Measurements from ENCODE around the gene LIN37. TPM values are rescaled to one million over a fixed set of nuclear protein-coding genes. Genes with fewer than 3 reads are reported as not detected.

LIN37 gene
- total RNA-seq, 1 experiment from 2014 or later = 10.1 TPM

- Histone ChIP-seq H3K4me2 (ENCODE audit: low read length) (no peak overlapping the region), H2AFZ (ENCODE audit: low read depth, low read length, poor library complexity, severe bottlenecking) (no peak overlapping the region), H3K9ac (ENCODE audit: low read length) (no peak overlapping the region), H3K36me3 (ENCODE audit: control insufficient read depth in 1 of 2, insufficient read depth in 2 of 2, low read length in 2 of 2) (peaks cover 0 to 8% of the 10 kb centered on the region in 2 experiments; a peak in 2 of 4 replicates), H3K27ac (ENCODE audit: low read depth, low read length) (no peak overlapping the region), H3K27me3 (ENCODE audit: insufficient read depth, low read length) (no peaks in the 10 kb centered on the region), H4K20me1 (ENCODE audit: insufficient read depth) (no peaks in the 10 kb centered on the region), H3K9me2 (ENCODE audit: insufficient read depth) (no peaks in the 10 kb centered on the region), H3K79me2 (ENCODE audit: insufficient read depth, low read length) (peaks cover 17% of the 10 kb centered on the region), H3K9me3 (ENCODE audit: control insufficient read depth in 1 of 2, insufficient read depth in 1 of 2, low read depth in 1 of 2, low read length in 2 of 2) (no peaks in the 10 kb centered on the region), H3K4me3 (replicated peaks in 1 of 2; ENCODE audit: low read depth in 1 of 2, low read length in 2 of 2) (no peak overlapping the region), H3K4me1 (ENCODE audit: control insufficient read depth in 1 of 2, insufficient read depth in 2 of 2, low read length in 2 of 2) (peaks cover 14 to 21% of the 10 kb centered on the region in 2 experiments)
- intact Hi-C loops (cut with micrococcal nuclease) = no loop called here
- TF ChIP-seq EZH2phosphoT487 (IDR thresholded peaks at IDR 0.05; ENCODE audit: borderline replicate concordance) = no peak
- TF ChIP-seq EZH2 (IDR thresholded peaks at IDR 0.05) = no peak
- no TSS peak for BruUV-seq (replicated peaks)
- ChIA-PET POLR2A (interaction anchor here (0.9 to 2.3 kb wide), 2 partner anchors 7 to 10 kb away, joined by 4 to 20 read pairs; partner anchors contain the start of genes LIN37, PSENEN and U2AF1L4), CTCF (no interaction called here), RAD21 (ENCODE audit: low non-redundant PET in 1 of 2, low total read pairs in 2 of 2, uncharacterized antibody in 2 of 2, unreplicated experiment in 2 of 2) (no interaction called here)
- ATAC-seq (no peak), DNase-seq (ENCODE audit: low read depth, low spot score) (no peak)
Measured at GRCh38 chr19:35755550-35756376, 7.4 kb downstream of the LIN37 start.

GRCh38 chr19:35756377-35757230 lies 8.2 kb downstream of the LIN37 start, which contains the start of gene HSPB6:
Gene HSPB6, minus strand, starts transcription at chr19:35757029. Its CDS starts 21 bp downstream, at chr19:35757008.
- Histone ChIP-seq H3K4me2 (ENCODE audit: low read length) (peak within 1 kb of the TSS; percentile 83), H3K9me2 (ENCODE audit: insufficient read depth) (no peaks in the 10 kb centered on the region), H3K9ac (ENCODE audit: low read length) (peak within 1 kb of the TSS; percentile 56), H3K4me1 (ENCODE audit: control insufficient read depth in 1 of 2, insufficient read depth in 2 of 2, low read length in 2 of 2) (peaks cover 14 to 25% of the 10 kb centered on the region in 2 experiments), H2AFZ (ENCODE audit: low read depth, low read length, poor library complexity, severe bottlenecking) (no peak within 1 kb of the TSS), H3K27ac (ENCODE audit: low read depth, low read length) (peak within 1 kb of the TSS; percentile 75), H3K79me2 (ENCODE audit: insufficient read depth, low read length) (peaks cover 17% of the 10 kb centered on the region), H3K9me3 (ENCODE audit: control insufficient read depth in 1 of 2, insufficient read depth in 1 of 2, low read depth in 1 of 2, low read length in 2 of 2) (no peaks in the 10 kb centered on the region), H3K36me3 (ENCODE audit: control insufficient read depth in 1 of 2, insufficient read depth in 2 of 2, low read length in 2 of 2) (peaks cover under 1 to 12% of the 10 kb centered on the region in 2 experiments; a peak in 3 of 4 replicates), H3K27me3 (ENCODE audit: insufficient read depth, low read length) (no peaks in the 10 kb centered on the region), H4K20me1 (ENCODE audit: insufficient read depth) (no peaks in the 10 kb centered on the region), H3K4me3 (replicated peaks in 1 of 2; ENCODE audit: low read depth in 1 of 2, low read length in 2 of 2) (peak within 1 kb of the TSS; percentile 92 to 96)
- intact Hi-C loops (cut with micrococcal nuclease) = no loop called here
- ChIA-PET POLR2A (interaction anchor here (0.9 to 2.3 kb wide), 4 partner anchors 8 to 12 kb away, joined by 3 to 20 read pairs (median 4); partner anchors contain the start of genes LIN37, PSENEN and U2AF1L4), RAD21 (ENCODE audit: low non-redundant PET in 1 of 2, low total read pairs in 2 of 2, uncharacterized antibody in 2 of 2, unreplicated experiment in 2 of 2) (no interaction called here), CTCF (interaction anchor here (1.0 kb wide), 1 partner anchor 8 kb away, joined by 5 read pairs; the partner anchor contains the start of gene LIN37)
- no TSS peak for BruUV-seq (replicated peaks)
- no peak for ATAC-seq
- no peak for DNase-seq (ENCODE audit: low read depth, low spot score)
- no peak for TF ChIP-seq SIN3A (IDR thresholded peaks at IDR 0.05; ENCODE audit: low read depth)
- TF ChIP-seq FOSL1 (IDR thresholded peaks at IDR 0.05; ENCODE audit: low read depth) = no peak
- no peak for TF ChIP-seq TCF7L2 (IDR thresholded peaks at IDR 0.05; ENCODE audit: borderline replicate concordance, extremely low read depth, insufficient read depth, insufficient read length)
- no peak for TF ChIP-seq ZBTB33 (IDR thresholded peaks at IDR 0.05; ENCODE audit: extremely low read depth, insufficient replicate concordance, low read length)
- no peak for TF ChIP-seq EGR1 (IDR thresholded peaks at IDR 0.05; ENCODE audit: low read depth)
- no peak for TF ChIP-seq MAX (IDR thresholded peaks at IDR 0.05)
- TF ChIP-seq SRF (IDR thresholded peaks at IDR 0.05; ENCODE audit: low read depth) = no peak
- TF ChIP-seq RAD21 (IDR thresholded peaks at IDR 0.05; ENCODE audit: low read depth) = no peak

All from HCT116 (cell line).